ENCODE results near the gene TSHZ2. TPM values are rescaled to one million over a fixed set of nuclear protein-coding genes. Genes with fewer than 3 reads are reported as not detected.
"Not testable (repeated sequence)": the region's sequence is repeated elsewhere in the genome, so short reads cannot be mapped to it uniquely, and the experiment has no call there.

TSHZ2 gene
- total and polyA plus RNA-seq, 9 donors, result 7.3 to 23.1 (median 12.5) TPM

- H3K4me3 ChIP-seq (ENCODE audit: low read length), result no peak overlapping the region
- H3K36me3 ChIP-seq (ENCODE audit: control insufficient read depth, insufficient read depth, low read length), result no peaks in the 10 kb centered on the region
- DNase-seq, result peak; percentile 82
- peak overlapping the region; percentile 33 for H3K27ac ChIP-seq (ENCODE audit: low read length)
- H3K9me3 ChIP-seq (replicated peaks; ENCODE audit: control insufficient read depth, low read depth, low read length), result no peaks in the 10 kb centered on the region
- H3K4me1 ChIP-seq (ENCODE audit: control insufficient read depth, insufficient read depth, low read length), result peaks cover 5% of the 10 kb centered on the region
- no peaks in the 10 kb centered on the region for H3K27me3 ChIP-seq (ENCODE audit: control insufficient read depth, insufficient read depth, low read length)
- 26% methylated on average over 4 of the region's 5 CpGs for WGBS (ENCODE audit: insufficient coverage)
Observed at GRCh38 chr20:52959125-52959524, 13.0 kb upstream of the TSHZ2 start.

DNA sequence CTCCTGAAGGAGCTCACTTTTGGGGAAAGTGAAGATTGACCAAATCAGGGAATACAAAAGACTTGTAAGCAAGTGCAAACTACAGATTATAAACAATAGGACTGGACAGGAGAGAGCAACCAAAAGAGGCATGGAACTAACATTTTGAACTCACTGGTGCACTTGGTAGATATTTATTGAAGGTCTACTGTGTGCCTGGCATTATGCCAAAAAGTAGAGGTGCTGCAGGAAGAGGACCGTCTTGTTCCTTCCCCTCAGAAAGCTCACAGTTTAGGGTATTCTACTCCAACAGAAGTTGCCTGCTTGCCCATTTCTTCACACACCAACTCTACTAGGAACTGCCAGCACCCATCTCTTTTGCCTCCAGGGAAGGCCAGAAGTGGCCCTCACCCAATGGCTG lies 10.0 kb upstream of the TSHZ2 start:
- no CpG with 5 or more reads among the region's 1 CpG for whole genome bisulfite sequencing (ENCODE audit: insufficient coverage)
- no peaks in the 10 kb centered on the region for H3K36me3 ChIP-seq (ENCODE audit: control insufficient read depth, insufficient read depth, low read length)
- H3K27ac ChIP-seq (ENCODE audit: low read length), result no peak overlapping the region
- no peak for DNase-seq
- H3K27me3 ChIP-seq (ENCODE audit: control insufficient read depth, insufficient read depth, low read length), result no peaks in the 10 kb centered on the region
- no peaks in the 10 kb centered on the region for H3K9me3 ChIP-seq (replicated peaks; ENCODE audit: control insufficient read depth, low read depth, low read length)
- no peak overlapping the region for H3K4me3 ChIP-seq (ENCODE audit: low read length)
- H3K4me1 ChIP-seq (ENCODE audit: control insufficient read depth, insufficient read depth, low read length), result peaks cover 5% of the 10 kb centered on the region

- WGBS (ENCODE audit: insufficient coverage), result no CpG with 5 or more reads among the region's 3 CpGs
- Histone ChIP-seq H3K4me3 (ENCODE audit: low read length) (no peak overlapping the region), H3K9me3 (replicated peaks; ENCODE audit: control insufficient read depth, low read depth, low read length) (no peaks in the 10 kb centered on the region), H3K36me3 (ENCODE audit: control insufficient read depth, insufficient read depth, low read length) (no peaks in the 10 kb centered on the region), H3K27me3 (ENCODE audit: control insufficient read depth, insufficient read depth, low read length) (no peaks in the 10 kb centered on the region), H3K4me1 (ENCODE audit: control insufficient read depth, insufficient read depth, low read length) (peaks cover 5% of the 10 kb centered on the region), H3K27ac (ENCODE audit: low read length) (no peak overlapping the region)
- DNase-seq, result no peak
Observed at GRCh38 chr20:52963131-52963530, 9.0 kb upstream of the TSHZ2 start.

DNA sequence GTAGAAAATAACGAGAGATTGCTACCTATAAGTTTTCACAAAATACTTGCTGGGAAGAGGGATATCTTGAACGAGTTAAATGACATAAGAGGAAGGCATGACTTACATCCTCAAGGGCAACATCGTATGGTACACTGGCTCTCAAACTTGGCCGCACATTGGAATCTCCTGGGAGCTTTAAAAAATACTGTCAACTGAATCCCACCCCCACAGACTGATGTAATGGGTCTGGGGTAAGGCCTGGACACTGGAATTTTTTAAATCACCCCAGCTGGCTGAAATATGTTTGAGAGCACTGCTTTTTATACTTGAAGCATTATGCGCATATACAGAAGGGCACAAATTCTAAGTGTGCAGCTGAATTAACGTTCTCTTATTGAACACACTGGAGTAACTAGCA lies 8.0 kb upstream of the TSHZ2 start:
- H3K9me3 ChIP-seq (replicated peaks; ENCODE audit: control insufficient read depth, low read depth, low read length), result no peaks in the 10 kb centered on the region

DNA sequence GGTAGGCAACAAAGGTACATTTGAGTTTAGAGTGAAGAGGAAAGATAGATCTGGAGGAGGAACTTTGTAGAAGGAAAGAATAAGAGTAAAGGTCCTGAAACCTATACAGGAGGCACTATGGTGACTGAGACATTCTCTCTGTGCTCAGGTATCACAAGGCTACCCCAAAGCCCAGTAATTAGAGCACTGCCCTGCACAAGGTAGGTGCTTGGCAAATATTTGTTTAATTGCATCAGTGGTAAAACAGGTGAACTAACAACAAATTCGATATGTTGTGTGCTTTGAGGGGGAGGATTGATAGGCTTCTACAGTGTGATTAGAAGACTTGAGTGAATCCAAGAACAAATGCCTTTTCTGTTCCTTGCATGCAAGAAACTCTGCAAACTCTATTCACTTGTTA lies 6.8 kb upstream of the TSHZ2 start:
- Histone ChIP-seq H3K27ac (ENCODE audit: low read length) (no peak overlapping the region), H3K27me3 (ENCODE audit: control insufficient read depth, insufficient read depth, low read length) (no peaks in the 10 kb centered on the region), H3K4me3 (ENCODE audit: low read length) (no peak overlapping the region), H3K4me1 (ENCODE audit: control insufficient read depth, insufficient read depth, low read length) (no peaks in the 10 kb centered on the region), H3K36me3 (ENCODE audit: control insufficient read depth, insufficient read depth, low read length) (no peaks in the 10 kb centered on the region), H3K9me3 (replicated peaks; ENCODE audit: control insufficient read depth, low read depth, low read length) (no peaks in the 10 kb centered on the region)
- no peak for DNase-seq
- WGBS (ENCODE audit: insufficient coverage), result 67% methylated on average over 1 of the region's 1 CpG

More for the DNA sequence above, 8.0 kb upstream of the TSHZ2 start:
- H3K27me3 ChIP-seq (ENCODE audit: control insufficient read depth, insufficient read depth, low read length), result no peaks in the 10 kb centered on the region
- no peaks in the 10 kb centered on the region for H3K36me3 ChIP-seq (ENCODE audit: control insufficient read depth, insufficient read depth, low read length)
- 53% methylated on average over 2 of the region's 6 CpGs for WGBS (ENCODE audit: insufficient coverage)
- no peak overlapping the region for H3K27ac ChIP-seq (ENCODE audit: low read length)
- peaks cover 4% of the 10 kb centered on the region for H3K4me1 ChIP-seq (ENCODE audit: control insufficient read depth, insufficient read depth, low read length)
- peak; percentile 45 for DNase-seq
- H3K4me3 ChIP-seq (ENCODE audit: low read length), result no peak overlapping the region

GRCh38 chr20:52965819-52966218 lies 6.3 kb upstream of the TSHZ2 start:
- Histone ChIP-seq H3K27me3 (ENCODE audit: control insufficient read depth, insufficient read depth, low read length) (no peaks in the 10 kb centered on the region), H3K36me3 (ENCODE audit: control insufficient read depth, insufficient read depth, low read length) (no peaks in the 10 kb centered on the region), H3K27ac (ENCODE audit: low read length) (no peak overlapping the region), H3K4me1 (ENCODE audit: control insufficient read depth, insufficient read depth, low read length) (no peaks in the 10 kb centered on the region), H3K4me3 (ENCODE audit: low read length) (no peak overlapping the region), H3K9me3 (replicated peaks; ENCODE audit: control insufficient read depth, low read depth, low read length) (no peaks in the 10 kb centered on the region)
- no peak for DNase-seq
- WGBS (ENCODE audit: insufficient coverage), result 91% methylated on average over 2 of the region's 2 CpGs

- not testable (repeated sequence) for H3K36me3 ChIP-seq (ENCODE audit: control insufficient read depth, insufficient read depth, low read length); H3K27ac ChIP-seq (ENCODE audit: low read length); H3K9me3 ChIP-seq (replicated peaks; ENCODE audit: control insufficient read depth, low read depth, low read length); DNase-seq; H3K4me3 ChIP-seq (ENCODE audit: low read length); H3K4me1 ChIP-seq (ENCODE audit: control insufficient read depth, insufficient read depth, low read length); H3K27me3 ChIP-seq (ENCODE audit: control insufficient read depth, insufficient read depth, low read length)
Observed at GRCh38 chr20:52966543-52966942, 5.6 kb upstream of the TSHZ2 start.

DNA sequence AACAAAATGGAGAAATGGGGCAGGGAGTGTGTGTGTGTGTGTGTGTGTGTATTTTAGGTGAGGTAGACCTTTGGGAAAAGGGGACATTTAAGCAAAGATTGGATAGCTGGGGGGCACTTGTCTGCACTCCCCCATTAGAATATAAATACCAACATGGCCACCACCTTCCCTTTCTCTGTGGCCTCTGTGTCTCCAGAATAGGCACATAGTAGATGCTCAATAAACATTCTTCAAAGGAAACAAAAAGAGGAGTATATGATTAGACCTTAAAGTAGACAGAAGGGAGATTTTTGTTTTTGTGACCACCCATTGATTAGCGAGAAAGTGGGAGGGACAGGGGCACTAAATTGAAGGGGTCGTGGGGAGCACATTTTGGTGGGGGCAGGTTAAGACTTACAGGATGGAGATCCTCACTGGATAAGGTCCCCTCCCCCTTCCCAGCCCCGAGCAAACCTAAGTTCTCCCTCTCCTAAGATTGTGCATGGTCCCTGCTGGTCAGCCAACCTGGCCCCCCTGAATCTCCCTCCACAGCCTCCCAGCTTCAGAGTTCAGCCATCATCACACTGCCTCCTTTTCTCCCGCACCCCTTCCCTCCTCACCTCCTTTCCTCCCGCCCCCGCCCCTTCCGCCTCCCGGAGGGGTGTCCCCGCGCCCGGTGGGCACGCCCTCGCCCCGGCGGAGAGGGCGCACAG lies 514 bp upstream of the TSHZ2 start:
- H3K27ac ChIP-seq (ENCODE audit: low read length), result no peak overlapping the region
- WGBS (ENCODE audit: insufficient coverage), result 3% methylated on average over 12 of the region's 16 CpGs

DNA sequence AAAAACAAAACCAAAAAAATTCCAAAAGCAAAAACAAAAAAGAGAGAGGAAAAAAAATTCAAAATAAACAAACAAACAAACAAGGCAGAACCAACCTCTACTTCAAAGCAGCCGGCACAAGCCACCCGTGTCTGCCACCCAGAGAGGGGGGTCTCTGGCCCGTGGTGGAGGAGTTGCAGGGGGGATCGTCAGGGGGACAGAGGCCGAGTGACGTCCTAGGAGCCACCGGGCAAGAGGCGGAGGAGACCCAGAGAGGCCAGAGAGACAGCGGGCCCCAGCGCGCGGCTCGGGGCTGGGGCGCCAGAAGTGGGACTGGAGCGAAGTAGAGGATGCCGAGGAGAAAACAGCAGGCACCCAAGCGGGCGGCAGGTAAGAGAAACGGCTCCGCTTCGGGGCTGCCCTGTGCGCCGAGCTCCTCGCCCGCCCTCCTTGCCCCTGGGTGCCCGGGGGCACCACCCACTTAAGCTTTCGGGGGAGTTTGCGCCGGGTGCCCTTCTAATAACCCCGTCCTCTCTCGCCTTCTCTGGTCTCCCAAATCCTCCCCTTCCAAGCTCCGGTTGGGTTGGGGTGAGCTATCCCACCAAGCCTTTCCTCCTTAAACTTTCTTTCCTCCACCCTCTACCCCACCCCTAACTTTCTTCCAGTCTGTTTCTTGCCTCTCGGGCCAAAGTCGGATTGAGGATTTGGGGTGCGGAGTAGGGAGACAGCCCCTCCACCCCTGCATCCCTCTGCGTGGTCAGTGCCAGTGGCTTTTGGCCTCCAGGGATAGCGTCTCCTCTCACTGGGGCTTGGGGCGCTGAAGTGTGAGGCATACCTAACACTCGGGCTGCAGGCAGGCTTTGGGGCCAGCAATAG lies 1.0 kb downstream of the TSHZ2 start:
- Histone ChIP-seq H3K4me1 (ENCODE audit: control insufficient read depth, insufficient read depth, low read length) (no peaks in the 10 kb centered on the region), H3K36me3 (ENCODE audit: control insufficient read depth, insufficient read depth, low read length) (no peaks in the 10 kb centered on the region), H3K27ac (ENCODE audit: low read length) (peak overlapping the region; percentile 86), H3K27me3 (ENCODE audit: control insufficient read depth, insufficient read depth, low read length) (peaks cover 20% of the 10 kb centered on the region), H3K9me3 (replicated peaks; ENCODE audit: control insufficient read depth, low read depth, low read length) (no peaks in the 10 kb centered on the region), H3K4me3 (ENCODE audit: low read length) (peak overlapping the region; percentile 65)
- peak; percentile 67 for DNase-seq
- WGBS (ENCODE audit: insufficient coverage), result 2% methylated on average over 27 of the region's 39 CpGs

More for the DNA sequence above, 514 bp upstream of the TSHZ2 start:
- Histone ChIP-seq H3K4me1 (ENCODE audit: control insufficient read depth, insufficient read depth, low read length) (no peaks in the 10 kb centered on the region), H3K4me3 (ENCODE audit: low read length) (peak overlapping the region; percentile 65), H3K36me3 (ENCODE audit: control insufficient read depth, insufficient read depth, low read length) (no peaks in the 10 kb centered on the region), H3K27me3 (ENCODE audit: control insufficient read depth, insufficient read depth, low read length) (peaks cover 20% of the 10 kb centered on the region), H3K9me3 (replicated peaks; ENCODE audit: control insufficient read depth, low read depth, low read length) (no peaks in the 10 kb centered on the region)
- DNase-seq, result no peak

GRCh38 chr20:52974179-52974594 lies 2.0 kb downstream of the TSHZ2 start:
- DNase-seq, result peak; percentile 49
- Histone ChIP-seq H3K4me1 (ENCODE audit: control insufficient read depth, insufficient read depth, low read length) (no peaks in the 10 kb centered on the region), H3K27me3 (ENCODE audit: control insufficient read depth, insufficient read depth, low read length) (peaks cover 20% of the 10 kb centered on the region), H3K4me3 (ENCODE audit: low read length) (peak overlapping the region; percentile 65), H3K36me3 (ENCODE audit: control insufficient read depth, insufficient read depth, low read length) (no peaks in the 10 kb centered on the region), H3K27ac (ENCODE audit: low read length) (peak overlapping the region; percentile 86), H3K9me3 (replicated peaks; ENCODE audit: control insufficient read depth, low read depth, low read length) (no peaks in the 10 kb centered on the region)
- no CpG with 5 or more reads among the region's 5 CpGs for WGBS (ENCODE audit: insufficient coverage)
